ENCODE results near the gene TFPI. TPM values are rescaled to one million over a fixed set of nuclear protein-coding genes. Genes with fewer than 3 reads are reported as not detected.
"Not testable (repeated sequence)": the region's sequence is repeated elsewhere in the genome, so short reads cannot be mapped to it uniquely, and the experiment has no call there.

Gene TFPI
- polyA plus RNA-seq, 1 donor, result 65.3 TPM

- H3K9me3 ChIP-seq (ENCODE audit: control insufficient read depth, low read depth, low read length), result no peaks in the 10 kb centered on the region
- H3K27me3 ChIP-seq (ENCODE audit: control insufficient read depth, insufficient read depth, low read length), result no peaks in the 10 kb centered on the region
- WGBS (ENCODE audit: insufficient coverage, low lambda C conversion rate), result 84% methylated on average over 4 of the region's 7 CpGs
- H3K4me1 ChIP-seq (ENCODE audit: control insufficient read depth, insufficient read depth, low read length), result no peaks in the 10 kb centered on the region
- no peaks in the 10 kb centered on the region for H3K36me3 ChIP-seq (ENCODE audit: control insufficient read depth, insufficient read depth, low read length)
- H3K27ac ChIP-seq (ENCODE audit: low read length), result no peak overlapping the region
- H3K4me3 ChIP-seq (ENCODE audit: low read length), result no peak overlapping the region
- peak; percentile 31 to 48 for DNase-seq
Measured at GRCh38 chr2:187529977-187530721, 24.1 kb downstream of the TFPI start.

GRCh38 chr2:187529248-187529976 is 24.8 kb downstream of the TFPI start:
- Histone ChIP-seq H3K9me3 (ENCODE audit: control insufficient read depth, low read depth, low read length) (no peaks in the 10 kb centered on the region), H3K36me3 (ENCODE audit: control insufficient read depth, insufficient read depth, low read length) (no peaks in the 10 kb centered on the region), H3K27me3 (ENCODE audit: control insufficient read depth, insufficient read depth, low read length) (no peaks in the 10 kb centered on the region), H3K4me3 (ENCODE audit: low read length) (no peak overlapping the region), H3K27ac (ENCODE audit: low read length) (no peak overlapping the region), H3K4me1 (ENCODE audit: control insufficient read depth, insufficient read depth, low read length) (no peaks in the 10 kb centered on the region)
- no peak for DNase-seq
- WGBS (ENCODE audit: insufficient coverage, low lambda C conversion rate), result no CpG with 5 or more reads among the region's 3 CpGs

- Histone ChIP-seq H3K4me3 (ENCODE audit: low read length) (no peak overlapping the region), H3K27me3 (ENCODE audit: control insufficient read depth, insufficient read depth, low read length) (no peaks in the 10 kb centered on the region), H3K9me3 (ENCODE audit: control insufficient read depth, low read depth, low read length) (no peaks in the 10 kb centered on the region), H3K27ac (ENCODE audit: low read length) (no peak overlapping the region), H3K36me3 (ENCODE audit: control insufficient read depth, insufficient read depth, low read length) (no peaks in the 10 kb centered on the region), H3K4me1 (ENCODE audit: control insufficient read depth, insufficient read depth, low read length) (no peaks in the 10 kb centered on the region)
- no CpG with 5 or more reads among the region's 1 CpG for WGBS (ENCODE audit: insufficient coverage, low lambda C conversion rate)
- no peak for DNase-seq
Measured at GRCh38 chr2:187528042-187528441, 26.2 kb downstream of the TFPI start.

- Histone ChIP-seq H3K4me3 (ENCODE audit: low read length) (no peak overlapping the region), H3K27ac (ENCODE audit: low read length) (no peak overlapping the region), H3K27me3 (ENCODE audit: control insufficient read depth, insufficient read depth, low read length) (no peaks in the 10 kb centered on the region), H3K36me3 (ENCODE audit: control insufficient read depth, insufficient read depth, low read length) (no peaks in the 10 kb centered on the region), H3K9me3 (ENCODE audit: control insufficient read depth, low read depth, low read length) (no peaks in the 10 kb centered on the region), H3K4me1 (ENCODE audit: control insufficient read depth, insufficient read depth, low read length) (no peaks in the 10 kb centered on the region)
- no peak for DNase-seq
- 80% methylated on average over 2 of the region's 4 CpGs for WGBS (ENCODE audit: insufficient coverage, low lambda C conversion rate)
Measured at GRCh38 chr2:187527262-187527661, 27.0 kb downstream of the TFPI start.

GRCh38 chr2:187526792-187527191 is 27.4 kb downstream of the TFPI start:
- no peak overlapping the region for H3K4me3 ChIP-seq (ENCODE audit: low read length)
- H3K9me3 ChIP-seq (ENCODE audit: control insufficient read depth, low read depth, low read length), result no peaks in the 10 kb centered on the region
- no peaks in the 10 kb centered on the region for H3K36me3 ChIP-seq (ENCODE audit: control insufficient read depth, insufficient read depth, low read length)
- no peaks in the 10 kb centered on the region for H3K4me1 ChIP-seq (ENCODE audit: control insufficient read depth, insufficient read depth, low read length)
- no peaks in the 10 kb centered on the region for H3K27me3 ChIP-seq (ENCODE audit: control insufficient read depth, insufficient read depth, low read length)
- no peak for DNase-seq
- H3K27ac ChIP-seq (ENCODE audit: low read length), result no peak overlapping the region

- Histone ChIP-seq H3K4me3 (ENCODE audit: low read length) (no peak overlapping the region), H3K27me3 (ENCODE audit: control insufficient read depth, insufficient read depth, low read length) (no peaks in the 10 kb centered on the region), H3K27ac (ENCODE audit: low read length) (no peak overlapping the region), H3K4me1 (ENCODE audit: control insufficient read depth, insufficient read depth, low read length) (no peaks in the 10 kb centered on the region), H3K36me3 (ENCODE audit: control insufficient read depth, insufficient read depth, low read length) (peaks cover 1% of the 10 kb centered on the region), H3K9me3 (ENCODE audit: control insufficient read depth, low read depth, low read length) (no peaks in the 10 kb centered on the region)
- no peak for DNase-seq
- no CpG with 5 or more reads among the region's 1 CpG for WGBS (ENCODE audit: insufficient coverage, low lambda C conversion rate)
Measured at GRCh38 chr2:187525163-187525900, 28.9 kb downstream of the TFPI start.

GRCh38 chr2:187523325-187523724 is 30.9 kb downstream of the TFPI start:
- H3K9me3 ChIP-seq (ENCODE audit: control insufficient read depth, low read depth, low read length), result peaks cover 3% of the 10 kb centered on the region
- peaks cover 14% of the 10 kb centered on the region for H3K36me3 ChIP-seq (ENCODE audit: control insufficient read depth, insufficient read depth, low read length)
- no peak overlapping the region for H3K27ac ChIP-seq (ENCODE audit: low read length)
- DNase-seq, result no peak
- H3K4me1 ChIP-seq (ENCODE audit: control insufficient read depth, insufficient read depth, low read length), result no peaks in the 10 kb centered on the region
- no peak overlapping the region for H3K4me3 ChIP-seq (ENCODE audit: low read length)
- H3K27me3 ChIP-seq (ENCODE audit: control insufficient read depth, insufficient read depth, low read length), result no peaks in the 10 kb centered on the region

GRCh38 chr2:187520121-187520624 is 34.1 kb downstream of the TFPI start:
- Histone ChIP-seq H3K36me3 (ENCODE audit: control insufficient read depth, insufficient read depth, low read length) (peaks cover 14% of the 10 kb centered on the region), H3K27me3 (ENCODE audit: control insufficient read depth, insufficient read depth, low read length) (no peaks in the 10 kb centered on the region), H3K4me3 (ENCODE audit: low read length) (no peak overlapping the region), H3K27ac (ENCODE audit: low read length) (no peak overlapping the region), H3K4me1 (ENCODE audit: control insufficient read depth, insufficient read depth, low read length) (no peaks in the 10 kb centered on the region), H3K9me3 (ENCODE audit: control insufficient read depth, low read depth, low read length) (peaks cover 8% of the 10 kb centered on the region)
- DNase-seq, result no peak
- WGBS (ENCODE audit: insufficient coverage, low lambda C conversion rate), result no CpG with 5 or more reads among the region's 7 CpGs

- H3K27me3 ChIP-seq (ENCODE audit: control insufficient read depth, insufficient read depth, low read length), result no peaks in the 10 kb centered on the region
- no peak overlapping the region for H3K27ac ChIP-seq (ENCODE audit: low read length)
- no peaks in the 10 kb centered on the region for H3K4me1 ChIP-seq (ENCODE audit: control insufficient read depth, insufficient read depth, low read length)
- peaks cover 8% of the 10 kb centered on the region for H3K9me3 ChIP-seq (ENCODE audit: control insufficient read depth, low read depth, low read length)
- H3K4me3 ChIP-seq (ENCODE audit: low read length), result no peak overlapping the region
- no peak for DNase-seq
- H3K36me3 ChIP-seq (ENCODE audit: control insufficient read depth, insufficient read depth, low read length), result peaks cover 14% of the 10 kb centered on the region
- WGBS (ENCODE audit: insufficient coverage, low lambda C conversion rate), result no CpG with 5 or more reads among the region's 7 CpGs
Measured at GRCh38 chr2:187519419-187520120, 34.7 kb downstream of the TFPI start.

GRCh38 chr2:187517750-187518361 is 36.4 kb downstream of the TFPI start:
- not testable (repeated sequence) for H3K4me1 ChIP-seq (ENCODE audit: control insufficient read depth, insufficient read depth, low read length)

More at GRCh38 chr2:187517750-187518361, 36.4 kb downstream of the TFPI start:
- H3K27ac ChIP-seq (ENCODE audit: low read length); H3K9me3 ChIP-seq (ENCODE audit: control insufficient read depth, low read depth, low read length); DNase-seq; H3K4me3 ChIP-seq (ENCODE audit: low read length); H3K27me3 ChIP-seq (ENCODE audit: control insufficient read depth, insufficient read depth, low read length): not testable (repeated sequence)
- WGBS (ENCODE audit: insufficient coverage, low lambda C conversion rate), result 100% methylated on average over 1 of the region's 1 CpG
- peaks cover 14% of the 10 kb centered on the region for H3K36me3 ChIP-seq (ENCODE audit: control insufficient read depth, insufficient read depth, low read length)
